Esophagus muscularis mucosa (tissue), 3 donors: ENCODE data around the gene ABI3BP.

Source experiments
- POLR2A ChIP-seq: fragments of 450-650 bp; IDR thresholded peaks from one replicate; pipeline ENCODE4 v1.6.1; 2017; ENCODE audit warnings: antibody characterized with exemption, moderate library complexity, mild to moderate bottlenecking, low read depth
- TF ChIP-seq, protein P1 (sequence below), 3 experiments: fragments of 200-600 bp in 2 of 3; fragments of 450-650 bp in 1 of 3; sonication (generic) in 2 of 3; IDR thresholded peaks; one replicate each; pipeline ENCODE4 v1.5.1; 2017 to 2019; ENCODE audit warnings: antibody characterized with exemption in 3 of 3, mild to moderate bottlenecking in 2 of 3, moderate library complexity in 1 of 3

GRCh38 chr3:100815583-100815982, 177.6 kb downstream of the ABI3BP start:
- no peak for TF ChIP-seq POLR2A
- TF ChIP-seq, protein P1, sequence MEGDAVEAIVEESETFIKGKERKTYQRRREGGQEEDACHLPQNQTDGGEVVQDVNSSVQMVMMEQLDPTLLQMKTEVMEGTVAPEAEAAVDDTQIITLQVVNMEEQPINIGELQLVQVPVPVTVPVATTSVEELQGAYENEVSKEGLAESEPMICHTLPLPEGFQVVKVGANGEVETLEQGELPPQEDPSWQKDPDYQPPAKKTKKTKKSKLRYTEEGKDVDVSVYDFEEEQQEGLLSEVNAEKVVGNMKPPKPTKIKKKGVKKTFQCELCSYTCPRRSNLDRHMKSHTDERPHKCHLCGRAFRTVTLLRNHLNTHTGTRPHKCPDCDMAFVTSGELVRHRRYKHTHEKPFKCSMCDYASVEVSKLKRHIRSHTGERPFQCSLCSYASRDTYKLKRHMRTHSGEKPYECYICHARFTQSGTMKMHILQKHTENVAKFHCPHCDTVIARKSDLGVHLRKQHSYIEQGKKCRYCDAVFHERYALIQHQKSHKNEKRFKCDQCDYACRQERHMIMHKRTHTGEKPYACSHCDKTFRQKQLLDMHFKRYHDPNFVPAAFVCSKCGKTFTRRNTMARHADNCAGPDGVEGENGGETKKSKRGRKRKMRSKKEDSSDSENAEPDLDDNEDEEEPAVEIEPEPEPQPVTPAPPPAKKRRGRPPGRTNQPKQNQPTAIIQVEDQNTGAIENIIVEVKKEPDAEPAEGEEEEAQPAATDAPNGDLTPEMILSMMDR (IDR thresholded peaks at IDR 0.05) = no peak
